Suprapubic skin (tissue), 4 donors: Measurements from ENCODE around the gene LTO1. TPM values are rescaled to one million over a fixed set of nuclear protein-coding genes. Genes with fewer than 3 reads are reported as not detected.

Source experiments
- DNase-seq, 2 donors: peaks; one replicate each; pipeline ENCODE4 v3.0.0-alpha.2; 2019; ENCODE audit warnings: low spot score in 2 of 2
- H3K27ac ChIP-seq: fragments of 200-600 bp; sonication (generic); one replicate; pipeline ENCODE4 v1.5.1; 2019
- H3K27me3 ChIP-seq: fragments of 200-600 bp; sonication (generic); one replicate; pipeline ENCODE4 v1.5.1; 2019
- H3K36me3 ChIP-seq: fragments of 200-600 bp; sonication (generic); one replicate; pipeline ENCODE4 v1.5.1; 2019
- H3K4me1 ChIP-seq: fragments of 200-600 bp; sonication (generic); one replicate; pipeline ENCODE4 v1.5.1; 2019
- H3K4me3 ChIP-seq: fragments of 200-600 bp; sonication (generic); one replicate; pipeline ENCODE4 v1.5.1; 2019; ENCODE audit warnings: mild to moderate bottlenecking
- H3K9me3 ChIP-seq: fragments of 200-600 bp; sonication (generic); one replicate; pipeline ENCODE4 v1.5.1; 2019
- CTCF ChIP-seq, 2 donors: fragments of 200-600 bp in 1 of 2; fragments of 450-650 bp in 1 of 2; sonication (generic) in 1 of 2; IDR thresholded peaks; one replicate each; pipeline ENCODE4 v1.5.1; 2016 to 2019; ENCODE audit warnings: antibody characterized with exemption in 2 of 2, mild to moderate bottlenecking in 1 of 2, moderate library complexity in 1 of 2
- EP300 ChIP-seq: sonication (generic); formaldehyde crosslinking; IDR thresholded peaks from one replicate; pipeline ENCODE4 v1.6.1; 2017; ENCODE audit warnings: antibody characterized with exemption
- POLR2A ChIP-seq, 2 donors: fragments of 450-650 bp; IDR thresholded peaks; one replicate each; pipeline ENCODE4 v1.6.1; 2017; ENCODE audit warnings: antibody characterized with exemption in 2 of 2, mild to moderate bottlenecking in 2 of 2, moderate library complexity in 2 of 2
- POLR2AphosphoS5 ChIP-seq, 3 donors: sonication (generic); formaldehyde crosslinking; IDR thresholded peaks; one replicate each; pipeline ENCODE4 v1.6.1; 2017; ENCODE audit warnings: antibody characterized with exemption in 3 of 3
- WGBS: methylation state at CpG from one replicate; pipeline ENCODE4 v1.1.5; 2018; 5-methylcytosine and 5-hydroxymethylcytosine counted together
- total RNA-seq, 4 donors: library from RNA; depleted of rRNA; stranded (reverse); fragments of >200 nt; gene quantifications; one replicate each; pipeline ENCODE4 v1.1.0, GENCODE V29; 2016

The LTO1 gene
- total RNA-seq, 4 donors from 2014 or later = 20.6 to 41.4 (median 22.7) TPM

- H3K4me3 ChIP-seq = no peak overlapping the region
- no peaks in the 10 kb centered on the region for H3K9me3 ChIP-seq
- TF ChIP-seq CTCF (IDR thresholded peaks at IDR 0.05) = no peak
- TF ChIP-seq POLR2AphosphoS5 (IDR thresholded peaks at IDR 0.05) = no peak
- TF ChIP-seq EP300 = no peak
- no peak for TF ChIP-seq POLR2A (IDR thresholded peaks at IDR 0.05)
- DNase-seq = peak in 1 of 2 donors; percentile 52
- peaks cover 55% of the 10 kb centered on the region for H3K36me3 ChIP-seq
- no peaks in the 10 kb centered on the region for H3K27me3 ChIP-seq
- 86% methylated on average over 22 of the region's 23 CpGs for WGBS
- no peak overlapping the region for H3K27ac ChIP-seq
- H3K4me1 ChIP-seq = no peaks in the 10 kb centered on the region
These were observed 21.7 kb downstream of the LTO1 start for GRCh38 chr11:69653406-69653960.

GRCh38 chr11:69652999-69653398 is 22.2 kb downstream of the LTO1 start:
- no peaks in the 10 kb centered on the region for H3K9me3 ChIP-seq
- no peak for TF ChIP-seq CTCF (IDR thresholded peaks at IDR 0.05)
- no peak for TF ChIP-seq POLR2A (IDR thresholded peaks at IDR 0.05)
- no peak for TF ChIP-seq POLR2AphosphoS5 (IDR thresholded peaks at IDR 0.05)
- no peak for TF ChIP-seq EP300
- H3K36me3 ChIP-seq = peaks cover 59% of the 10 kb centered on the region
- 72% methylated on average over 11 of the region's 11 CpGs for WGBS
- no peak overlapping the region for H3K27ac ChIP-seq
- no peak for DNase-seq
- no peak overlapping the region for H3K4me3 ChIP-seq
- H3K4me1 ChIP-seq = no peaks in the 10 kb centered on the region
- H3K27me3 ChIP-seq = no peaks in the 10 kb centered on the region

GRCh38 chr11:69651834-69652620 is 23.1 kb downstream of the LTO1 start:
- no peak for DNase-seq
- peaks cover 67% of the 10 kb centered on the region for H3K36me3 ChIP-seq
- TF ChIP-seq CTCF (IDR thresholded peaks at IDR 0.05) (no peak), POLR2A (IDR thresholded peaks at IDR 0.05) (no peak), EP300 (no peak)
- H3K4me1 ChIP-seq = no peaks in the 10 kb centered on the region
- H3K4me3 ChIP-seq = no peak overlapping the region
- H3K27ac ChIP-seq = no peak overlapping the region
- WGBS = 91% methylated on average over 15 of the region's 15 CpGs
- no peaks in the 10 kb centered on the region for H3K9me3 ChIP-seq
- H3K27me3 ChIP-seq = no peaks in the 10 kb centered on the region

GRCh38 chr11:69650832-69651344 is 24.3 kb downstream of the LTO1 start:
- peaks cover 68% of the 10 kb centered on the region for H3K36me3 ChIP-seq
- 86% methylated on average over 19 of the region's 23 CpGs for WGBS

More at GRCh38 chr11:69650832-69651344, 24.3 kb downstream of the LTO1 start:
- H3K4me3 ChIP-seq = no peak overlapping the region
- no peak for DNase-seq
- TF ChIP-seq POLR2AphosphoS5 (IDR thresholded peaks at IDR 0.05) = no peak
- no peak for TF ChIP-seq EP300
- TF ChIP-seq CTCF (IDR thresholded peaks at IDR 0.05) = no peak
- TF ChIP-seq POLR2A (IDR thresholded peaks at IDR 0.05) = no peak
- peaks cover under 1% of the 10 kb centered on the region for H3K4me1 ChIP-seq
- no peak overlapping the region for H3K27ac ChIP-seq
- no peaks in the 10 kb centered on the region for H3K9me3 ChIP-seq
- H3K27me3 ChIP-seq = no peaks in the 10 kb centered on the region
